Upper lobe of right lung (tissue), 1 donor: ENCODE data around the gene NEK10. TPM values are rescaled to one million over a fixed set of nuclear protein-coding genes. Genes with fewer than 3 reads are reported as not detected.
"Not testable (repeated sequence)": the region's sequence is repeated elsewhere in the genome, so short reads cannot be mapped to it uniquely, and the experiment has no call there.

Experiments
- ATAC-seq: fragments of 200-7000 bp; cut with Tn5 transposase; one replicate; pipeline ENCODE4 v1.9.1; 2020; ENCODE audit warnings: mild to moderate bottlenecking, moderate library complexity
- DNase-seq: peaks from one replicate; pipeline ENCODE4 v3.0.0-alpha.2; 2020
- H3K27ac ChIP-seq: fragments of 200-600 bp; one replicate; pipeline ENCODE4 v1.8.0; 2022
- H3K27me3 ChIP-seq: fragments of 200-600 bp; one replicate; pipeline ENCODE4 v1.8.0; 2022; ENCODE audit warnings: mild to moderate bottlenecking
- H3K36me3 ChIP-seq: fragments of 200-600 bp; one replicate; pipeline ENCODE4 v1.8.0; 2022
- H3K4me1 ChIP-seq: fragments of 200-600 bp; one replicate; pipeline ENCODE4 v1.8.0; 2022
- H3K4me3 ChIP-seq: fragments of 200-600 bp; one replicate; pipeline ENCODE4 v1.8.0; 2022; ENCODE audit warnings: mild to moderate bottlenecking
- H3K9me3 ChIP-seq: fragments of 200-600 bp; one replicate; pipeline ENCODE4 v1.8.0; 2022
- CTCF ChIP-seq: fragments of 200-600 bp; IDR thresholded peaks from one replicate; pipeline ENCODE4 v1.8.0; 2022; ENCODE audit warnings: antibody characterized with exemption
- intact Hi-C: fragments of 100-400 bp; cut with DNase I; formaldehyde crosslinking; loops from one replicate; pipeline ENCODE4 v1.11.0; 2022
- total RNA-seq: library from RNA; stranded (reverse); fragmentation: NEBNext Ultra II Directional; extraction: Animal tissue kit (Norgen Biotek cat#: 25700); gene quantifications from one replicate; pipeline ENCODE4 v1.2.1, GENCODE V29; 2021
- donor health status: DM: no; HTN: yes; CAD: no; lungs with severe emphysema.

Gene NEK10
- total RNA-seq, 1 donor from 2014 or later: 0.49 TPM

- intact Hi-C loops: no loop called here
- no peak overlapping the region for H3K27ac ChIP-seq
- ATAC-seq: no peak
These were observed 79.3 kb downstream of the NEK10 start for GRCh38 chr3:27289769-27290413.

DNA sequence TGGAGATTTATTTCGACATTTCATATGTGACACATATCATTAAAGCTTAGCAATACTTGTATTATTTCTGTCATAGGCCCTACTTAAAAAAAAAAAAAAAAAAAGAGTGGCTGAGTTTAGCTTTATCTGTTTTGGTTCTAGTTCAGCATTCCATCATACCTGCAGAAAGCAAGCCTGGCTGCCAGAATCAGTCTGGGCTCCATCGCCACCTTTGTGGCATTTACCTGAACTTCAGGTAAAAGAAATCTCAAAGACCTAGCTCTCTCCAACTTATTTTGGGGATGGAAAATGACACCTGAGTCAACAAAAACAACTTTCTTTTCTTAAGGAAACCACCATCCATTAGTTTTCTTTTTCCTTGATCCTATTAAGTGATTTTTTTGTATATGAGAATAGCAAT, 82.1 kb downstream of the NEK10 start:
- no peak for TF ChIP-seq CTCF
- DNase-seq (no peak), ATAC-seq (no peak)
- H3K9me3 ChIP-seq: no peaks in the 10 kb centered on the region
- no peaks in the 10 kb centered on the region for H3K27me3 ChIP-seq
- no peaks in the 10 kb centered on the region for H3K36me3 ChIP-seq
- no peak overlapping the region for H3K27ac ChIP-seq
- H3K4me3 ChIP-seq: no peak overlapping the region
- H3K4me1 ChIP-seq: no peaks in the 10 kb centered on the region
- intact Hi-C loops: no loop called here

More at GRCh38 chr3:27289769-27290413, 79.3 kb downstream of the NEK10 start:
- H3K4me1 ChIP-seq: no peaks in the 10 kb centered on the region
- no peak for DNase-seq
- no peaks in the 10 kb centered on the region for H3K27me3 ChIP-seq
- no peak overlapping the region for H3K4me3 ChIP-seq
- no peaks in the 10 kb centered on the region for H3K36me3 ChIP-seq
- no peak for TF ChIP-seq CTCF
- H3K9me3 ChIP-seq: no peaks in the 10 kb centered on the region

DNA sequence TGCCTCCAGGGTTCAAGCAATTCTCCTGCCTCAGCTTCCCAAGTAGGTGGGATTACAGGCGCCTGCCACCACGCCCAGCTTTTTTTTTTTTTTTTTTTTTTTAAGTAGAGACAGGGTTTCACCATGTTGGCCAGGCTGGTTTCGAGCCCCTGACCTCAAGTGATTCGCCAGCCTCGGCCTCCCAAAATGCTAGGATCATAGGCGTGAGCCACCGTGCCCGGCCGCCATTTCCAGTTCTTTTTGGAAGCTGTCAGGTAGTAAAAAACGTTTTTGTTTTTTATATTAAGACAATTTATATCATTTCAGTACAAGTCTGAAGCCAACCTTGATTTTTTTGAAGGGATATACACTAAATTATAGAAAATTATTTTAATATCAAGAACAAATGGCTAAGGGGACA, 82.7 kb downstream of the NEK10 start:
- H3K4me3 ChIP-seq, ATAC-seq, H3K27ac ChIP-seq, H3K27me3 ChIP-seq, H3K4me1 ChIP-seq, intact Hi-C loops, H3K36me3 ChIP-seq, DNase-seq, H3K9me3 ChIP-seq: not testable (repeated sequence)

GRCh38 chr3:27285668-27286067, 83.5 kb downstream of the NEK10 start:
- Histone ChIP-seq H3K27me3 (no peaks in the 10 kb centered on the region), H3K27ac (no peak overlapping the region), H3K36me3 (no peaks in the 10 kb centered on the region), H3K4me3 (no peak overlapping the region), H3K4me1 (no peaks in the 10 kb centered on the region), H3K9me3 (no peaks in the 10 kb centered on the region)
- intact Hi-C loops: no loop called here
- no peak for DNase-seq
- TF ChIP-seq CTCF: no peak
- no peak for ATAC-seq

DNA sequence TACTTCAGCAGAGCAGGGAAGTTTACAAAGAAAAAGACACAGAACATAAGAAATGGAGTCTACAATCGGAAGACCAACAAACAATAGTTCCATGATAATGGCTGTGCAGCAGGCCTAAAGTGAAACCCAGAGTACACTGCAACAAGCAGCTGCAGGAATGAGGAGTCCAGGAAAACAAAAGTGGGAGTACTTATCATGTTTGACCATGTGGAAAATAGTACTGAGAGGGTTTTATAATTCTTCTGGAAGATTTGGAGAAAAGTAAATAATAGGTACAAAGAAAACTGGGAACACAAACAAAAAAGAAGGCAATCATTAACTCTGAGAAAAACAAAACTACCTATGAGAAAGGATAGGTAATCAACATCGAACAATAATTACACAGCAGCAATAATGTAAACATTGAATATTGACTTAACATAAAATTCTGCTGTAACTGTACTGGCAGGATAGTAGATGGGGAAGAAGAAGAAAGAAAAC, 87.5 kb downstream of the NEK10 start:
- ATAC-seq (no peak), DNase-seq (no peak)
- H3K36me3 ChIP-seq: no peaks in the 10 kb centered on the region
- H3K27ac ChIP-seq: no peak overlapping the region
- no peak for TF ChIP-seq CTCF
- H3K27me3 ChIP-seq: no peaks in the 10 kb centered on the region
- intact Hi-C loops: no loop called here
- no peaks in the 10 kb centered on the region for H3K9me3 ChIP-seq
- no peaks in the 10 kb centered on the region for H3K4me1 ChIP-seq
- H3K4me3 ChIP-seq: no peak overlapping the region

DNA sequence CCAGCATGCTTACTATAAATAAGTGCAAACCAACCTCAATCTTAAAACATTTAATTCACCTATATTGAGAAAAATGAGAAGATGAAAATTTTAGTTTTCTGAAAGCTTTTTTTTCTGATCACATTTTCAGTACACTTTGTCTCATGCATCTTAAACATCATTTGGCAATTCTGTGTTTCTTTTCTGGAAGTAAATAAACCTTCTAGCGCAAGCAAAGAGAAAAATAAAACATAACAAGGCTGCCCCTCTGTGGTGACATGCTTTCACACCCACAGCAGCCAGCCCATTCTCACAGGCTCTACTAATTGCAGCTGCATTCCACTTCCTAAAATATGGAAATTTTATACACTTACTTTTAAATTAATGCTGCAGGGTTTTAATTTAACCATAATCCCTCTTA, 90.1 kb downstream of the NEK10 start:
- intact Hi-C loops: no loop called here
- no peaks in the 10 kb centered on the region for H3K4me1 ChIP-seq
- no peaks in the 10 kb centered on the region for H3K36me3 ChIP-seq
- ATAC-seq: no peak
- TF ChIP-seq CTCF: peak; percentile 35
- no peaks in the 10 kb centered on the region for H3K27me3 ChIP-seq
- no peak overlapping the region for H3K4me3 ChIP-seq
- no peak for DNase-seq
- H3K27ac ChIP-seq: no peak overlapping the region
- H3K9me3 ChIP-seq: no peaks in the 10 kb centered on the region
